ENCODE measurements around the gene TMTC2. TPM values are rescaled to one million over a fixed set of nuclear protein-coding genes. Genes with fewer than 3 reads are reported as not detected.

TMTC2 gene
- total and polyA plus RNA-seq, 3 donors from 2014 or later, result 8.1 to 22.4 (median 19.4) TPM

- 91 to 92% methylated on average over 7 of the region's 7 CpGs for whole genome bisulfite sequencing, 2 donors
- TF ChIP-seq CTCF (IDR thresholded peaks at IDR 0.05) (no peak), POLR2A (IDR thresholded peaks at IDR 0.05) (no peak)
- DNase-seq, result no peak
- Histone ChIP-seq H3K36me3 (ENCODE audit: low read depth, missing control alignments) (no peaks in the 10 kb centered on the region), H3K27me3 (no peaks in the 10 kb centered on the region), H3K27ac (no peak overlapping the region), H3K4me3 (no peak overlapping the region), H3K9me3 (no peaks in the 10 kb centered on the region), H3K4me1 (no peaks in the 10 kb centered on the region)
- intact Hi-C loops (cut with DNase I; ENCODE audit: low total_unique reads), result no loop called here
Observed at GRCh38 chr12:82740129-82741000, 53.7 kb downstream of the TMTC2 start.

GRCh38 chr12:82745063-82745674 lies 58.5 kb downstream of the TMTC2 start:
- H3K4me1 ChIP-seq, result no peaks in the 10 kb centered on the region
- no peaks in the 10 kb centered on the region for H3K9me3 ChIP-seq
- DNase-seq, result no peak
- intact Hi-C loops (cut with DNase I; ENCODE audit: low total_unique reads), result no loop called here
- 30 to 37% methylated on average over 4 of the region's 4 CpGs for WGBS, 2 donors
- no peak overlapping the region for H3K4me3 ChIP-seq
- no peak for TF ChIP-seq CTCF (IDR thresholded peaks at IDR 0.05)
- no peak for TF ChIP-seq POLR2A (IDR thresholded peaks at IDR 0.05)
- H3K27ac ChIP-seq, result peak overlapping the region in 1 of 2 donors; percentile 7
- no peaks in the 10 kb centered on the region for H3K27me3 ChIP-seq
- no peaks in the 10 kb centered on the region for H3K36me3 ChIP-seq (ENCODE audit: low read depth, missing control alignments)

GRCh38 chr12:82745807-82746206 lies 59.1 kb downstream of the TMTC2 start:
- TF ChIP-seq CTCF (IDR thresholded peaks at IDR 0.05) (no peak), POLR2A (IDR thresholded peaks at IDR 0.05) (no peak)
- no peak overlapping the region for H3K4me3 ChIP-seq
- H3K9me3 ChIP-seq, result no peaks in the 10 kb centered on the region
- WGBS, 2 donors, result 43 to 46% methylated on average over 4 of the region's 4 CpGs
- H3K27ac ChIP-seq, result peak overlapping the region in 1 of 2 donors; percentile 7
- intact Hi-C loops (cut with DNase I; ENCODE audit: low total_unique reads), result no loop called here
- H3K4me1 ChIP-seq, result no peaks in the 10 kb centered on the region
- no peaks in the 10 kb centered on the region for H3K36me3 ChIP-seq (ENCODE audit: low read depth, missing control alignments)
- no peaks in the 10 kb centered on the region for H3K27me3 ChIP-seq
- no peak for DNase-seq

GRCh38 chr12:82746668-82747067 lies 60.0 kb downstream of the TMTC2 start:
- no peaks in the 10 kb centered on the region for H3K36me3 ChIP-seq (ENCODE audit: low read depth, missing control alignments)
- no peaks in the 10 kb centered on the region for H3K9me3 ChIP-seq
- H3K27ac ChIP-seq, result no peak overlapping the region
- intact Hi-C loops (cut with DNase I; ENCODE audit: low total_unique reads), result no loop called here
- TF ChIP-seq CTCF (IDR thresholded peaks at IDR 0.05) (no peak), POLR2A (IDR thresholded peaks at IDR 0.05) (no peak)
- DNase-seq, result no peak
- WGBS, 2 donors, result 55 to 66% methylated on average over 2 of the region's 2 CpGs
- H3K4me3 ChIP-seq, result no peak overlapping the region
- no peaks in the 10 kb centered on the region for H3K4me1 ChIP-seq
- no peaks in the 10 kb centered on the region for H3K27me3 ChIP-seq

All from testis (tissue), 3 donors.